Measurements from ENCODE around the gene TXNDC17.

The TXNDC17 gene

DNA sequence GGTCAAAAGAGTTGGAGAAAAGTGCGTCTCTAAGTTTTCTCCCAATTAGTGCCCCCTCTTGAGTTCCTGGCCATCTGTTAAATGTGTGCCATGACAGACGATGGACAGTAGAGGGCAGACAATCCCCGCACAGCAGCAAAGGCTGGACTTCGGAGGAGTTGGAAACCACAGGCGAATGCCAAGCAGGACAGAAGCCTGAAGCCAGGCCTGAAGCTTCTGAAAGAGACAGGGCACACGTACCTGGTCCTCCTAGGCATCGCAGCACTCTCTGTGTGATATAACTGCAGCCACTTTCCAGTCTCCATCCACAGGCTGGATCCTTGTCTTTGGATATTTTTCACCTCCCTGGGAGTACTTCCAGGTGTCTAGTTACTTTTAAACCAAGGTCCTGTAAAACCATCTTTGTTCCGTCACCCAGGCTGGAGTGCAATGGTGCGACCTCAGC, 25.2 kb downstream of the TXNDC17 start:
- DNase-seq, result no peak

DNA sequence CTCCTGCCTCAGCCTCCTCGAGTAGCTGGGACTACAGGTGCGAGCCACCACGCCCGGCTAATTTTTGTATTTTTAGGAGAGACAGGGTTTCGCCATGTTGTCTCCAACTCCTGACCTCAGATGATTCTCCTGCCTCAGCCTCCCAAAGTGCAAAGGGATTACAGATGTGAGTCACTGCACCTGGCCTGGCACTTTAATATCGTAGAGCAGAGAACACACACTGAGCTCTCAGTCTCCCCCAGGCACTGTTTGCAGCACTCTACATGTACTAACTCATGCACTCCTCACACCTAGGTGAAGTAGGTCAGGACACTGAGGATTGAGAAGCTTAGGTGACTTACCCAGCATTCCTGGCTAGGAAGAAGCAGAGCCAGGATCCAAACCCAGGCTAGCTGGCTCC, 25.7 kb downstream of the TXNDC17 start:
- DNase-seq, result no peak

DNA sequence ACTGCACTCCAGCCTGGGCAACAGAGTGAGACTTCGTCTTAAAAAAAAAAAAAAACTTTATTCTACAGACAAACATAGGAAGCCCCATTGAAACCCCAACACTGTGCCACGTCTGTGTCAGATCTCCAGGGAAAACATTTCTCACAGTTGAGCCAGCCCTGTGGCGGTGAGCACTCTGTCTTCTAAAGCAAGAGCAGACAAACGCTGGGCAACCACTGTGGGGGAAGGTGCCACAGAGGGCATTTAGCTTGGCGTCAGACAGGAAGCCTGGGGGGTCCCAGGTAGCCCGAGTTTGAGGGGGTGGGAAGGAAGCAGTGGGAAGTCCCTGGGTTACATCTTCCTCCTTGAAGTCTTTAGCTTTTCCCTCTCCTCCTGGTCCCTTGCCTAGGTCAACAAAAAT, 26.7 kb downstream of the TXNDC17 start:
- DNase-seq, result no peak

DNA sequence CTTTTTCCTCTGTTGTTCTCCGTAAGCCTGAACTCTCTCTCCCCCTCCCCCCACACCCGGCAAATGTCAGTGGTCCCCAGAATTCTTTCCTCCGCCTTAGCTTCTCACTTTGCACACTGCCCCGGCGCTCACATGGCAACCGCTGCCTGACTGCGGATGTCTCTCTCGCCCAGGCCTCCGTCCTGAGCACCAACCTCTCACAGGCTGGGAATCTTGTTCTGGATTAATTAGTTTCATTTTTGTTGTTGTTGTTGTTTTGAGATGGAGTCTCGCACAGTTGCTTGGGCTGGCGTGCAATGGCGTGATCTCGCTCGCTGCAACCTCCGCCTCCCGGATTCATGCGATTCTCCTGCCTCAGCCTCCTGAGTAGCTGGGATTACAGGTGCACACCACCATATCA, 27.4 kb downstream of the TXNDC17 start:
- DNase-seq, result no peak

DNA sequence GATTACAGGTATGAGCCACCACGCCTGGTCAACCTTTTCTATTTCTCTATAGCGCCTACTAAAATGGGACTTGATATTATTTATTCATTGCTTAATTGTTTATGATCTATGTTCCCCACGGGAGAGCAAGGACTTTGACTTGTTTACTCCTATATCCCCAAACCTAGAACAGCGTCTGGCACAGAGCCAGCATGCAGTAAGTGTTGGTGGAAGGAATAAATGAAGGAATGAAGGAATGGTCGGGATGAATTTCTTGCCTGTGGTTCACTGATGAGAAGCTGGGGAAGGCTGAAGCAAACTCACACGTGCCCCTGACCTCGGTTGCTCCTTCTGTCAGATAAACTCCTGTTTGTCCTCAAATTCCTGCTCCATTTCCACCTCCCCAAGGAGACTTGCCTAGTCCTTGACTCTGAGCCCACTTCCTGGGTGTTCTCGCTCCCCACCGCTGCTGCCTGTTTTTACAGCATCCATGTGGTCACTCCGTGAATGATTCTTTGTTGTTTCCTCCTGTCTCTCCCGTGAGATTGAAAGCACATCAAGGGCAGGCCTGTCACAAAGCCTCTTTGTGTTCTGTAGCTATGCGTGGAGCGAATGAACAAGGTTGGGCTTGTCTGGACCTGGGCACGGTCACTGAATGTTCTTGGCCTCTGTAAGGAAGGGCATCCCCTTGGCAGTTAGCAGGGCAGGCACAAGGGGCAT, 28.0 kb downstream of the TXNDC17 start:
- DNase-seq, result no peak

DNA sequence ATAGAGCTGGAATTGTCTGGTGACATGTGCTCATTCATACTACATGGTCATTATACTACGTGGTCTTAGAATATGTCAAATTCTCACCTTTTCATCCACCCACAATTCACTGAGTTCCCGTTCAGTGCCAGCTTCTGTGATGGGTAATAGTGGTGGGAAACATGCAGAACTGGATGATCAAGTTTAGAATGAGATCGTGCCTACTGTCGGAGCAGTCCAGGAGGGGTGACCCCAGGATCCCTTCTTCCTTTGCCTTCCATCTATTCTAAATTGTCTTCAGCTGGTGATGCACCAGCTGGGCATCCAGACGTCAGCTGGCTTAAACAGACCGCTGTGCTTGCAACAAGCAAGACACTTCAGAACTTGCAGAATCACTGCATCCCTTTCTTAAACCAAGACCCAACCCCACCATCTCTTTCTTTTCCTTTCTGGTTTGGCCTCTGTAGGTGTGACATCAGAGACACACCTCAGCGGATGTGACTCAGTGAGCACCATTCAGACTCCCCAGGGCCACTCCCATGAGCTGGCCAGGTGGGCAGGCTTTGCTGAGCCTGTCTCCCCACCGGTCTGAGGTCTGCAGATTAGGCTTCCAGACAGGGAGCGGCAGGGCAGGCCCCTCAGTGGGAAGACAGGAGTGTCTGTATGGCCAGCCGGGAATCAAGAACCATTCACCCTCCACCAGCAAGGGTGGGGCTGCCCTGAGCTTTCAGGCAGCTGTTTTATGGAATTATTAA, 28.8 kb downstream of the TXNDC17 start:
- no peak for DNase-seq

DNA sequence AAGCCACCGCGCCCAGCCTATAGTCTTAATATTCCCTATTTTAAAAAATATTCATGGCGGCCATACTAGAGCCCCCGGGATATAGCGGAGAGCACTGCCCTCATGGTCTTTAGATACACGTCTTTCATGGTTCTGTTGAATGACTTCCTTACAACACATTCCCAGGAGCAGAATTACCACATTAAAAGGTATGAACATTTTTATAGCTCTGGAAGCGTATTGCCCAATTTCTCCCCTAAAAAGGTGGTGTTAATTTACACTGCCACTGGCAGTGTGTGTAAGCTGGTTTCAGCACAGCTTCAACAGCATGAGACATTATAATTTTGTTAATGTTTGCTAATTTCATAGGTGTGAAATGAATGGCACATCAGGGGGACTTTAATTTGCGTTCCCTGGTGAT, 29.7 kb downstream of the TXNDC17 start:
- no peak for DNase-seq

DNA sequence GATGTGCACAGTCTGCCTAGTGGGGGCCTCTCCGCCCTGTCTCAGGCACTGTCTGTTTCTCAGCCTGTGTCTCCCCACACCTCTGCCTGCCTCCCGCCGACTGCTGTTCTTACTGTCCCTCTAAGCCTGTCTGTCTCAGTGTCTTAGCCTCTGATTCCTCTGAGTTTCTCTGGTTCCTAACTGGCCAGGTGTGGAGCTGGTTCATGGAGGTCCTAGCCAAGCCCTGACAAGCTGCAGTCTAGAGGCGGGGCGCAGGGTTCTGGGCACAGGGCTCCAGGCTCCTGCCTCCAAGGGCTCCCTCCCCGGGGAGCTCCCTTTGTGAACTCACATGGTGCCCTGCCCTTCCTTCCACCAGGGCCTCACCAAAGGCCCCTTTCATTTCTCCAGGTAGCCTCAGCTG, 30.1 kb downstream of the TXNDC17 start:
- no peak for DNase-seq

DNA sequence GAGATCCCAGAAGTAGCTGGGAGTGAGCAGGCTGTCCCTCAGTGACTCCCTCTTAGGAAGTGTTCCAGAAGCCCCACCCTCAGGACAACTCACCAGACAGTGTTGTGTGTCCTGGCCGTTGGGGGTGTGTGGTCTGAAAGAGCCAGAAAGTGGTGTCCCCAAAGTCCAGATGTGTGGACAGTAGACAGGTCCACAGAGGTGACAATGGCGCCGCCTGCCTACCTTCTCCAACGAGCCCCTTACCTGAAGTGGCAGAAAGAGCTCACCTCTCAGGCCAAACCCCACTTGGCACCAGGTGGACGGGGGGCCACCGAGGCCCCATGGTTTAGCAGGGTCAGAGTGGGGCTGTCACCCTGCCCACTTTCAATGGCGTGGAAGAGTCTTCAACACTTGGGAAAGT, 30.6 kb downstream of the TXNDC17 start:
- DNase-seq, result no peak

DNA sequence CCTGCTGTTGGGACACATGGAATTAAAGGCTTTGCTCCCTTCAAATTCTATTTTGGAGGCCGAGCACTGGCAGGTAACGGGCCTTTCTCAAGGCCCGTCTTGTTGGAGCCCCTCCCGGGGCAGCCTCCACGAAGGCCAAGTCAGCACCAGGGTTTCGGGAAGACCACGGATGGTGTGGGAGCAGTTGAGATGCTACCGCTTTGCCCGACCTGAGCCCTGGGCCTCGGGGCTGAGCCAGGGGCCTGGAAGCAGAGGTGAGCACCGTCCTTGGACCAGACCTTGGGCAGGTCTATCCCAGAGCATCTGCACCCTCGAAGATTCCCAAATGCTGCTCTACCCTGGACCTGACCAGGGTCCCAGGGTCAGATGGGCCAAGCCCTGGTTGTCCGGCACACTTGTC, 33.7 kb downstream of the TXNDC17 start:
- no peak for DNase-seq

DNA sequence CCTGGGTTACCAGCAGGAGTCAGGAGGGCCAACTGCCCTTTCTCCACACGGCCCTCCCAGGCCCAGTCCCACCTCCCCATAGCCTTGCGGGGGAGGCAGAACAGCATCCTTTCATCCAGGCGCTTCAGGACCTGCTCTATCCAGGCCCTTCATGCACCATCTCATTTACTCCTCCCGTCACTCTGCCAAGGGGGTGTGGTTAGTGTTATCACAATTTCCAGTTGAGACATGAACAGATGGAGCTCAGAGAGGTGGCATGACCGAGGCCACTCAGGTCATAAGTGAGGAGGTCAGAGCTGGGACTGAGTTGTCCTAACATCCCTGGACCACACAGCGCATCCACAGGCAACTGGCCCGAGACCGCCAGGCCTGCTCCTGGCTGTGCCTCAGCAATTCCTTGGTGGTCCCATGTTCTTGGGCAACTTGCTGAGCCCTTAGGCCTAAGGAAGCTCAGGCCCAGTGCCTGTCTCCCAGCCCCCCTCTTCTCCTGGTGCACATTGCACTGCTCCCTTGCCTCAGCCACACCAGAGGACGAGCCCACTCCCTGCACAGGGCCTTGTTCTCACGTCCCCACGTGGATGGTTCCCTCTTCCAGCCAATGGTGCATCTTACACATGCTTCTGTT, 34.5 kb downstream of the TXNDC17 start:
- no peak for DNase-seq

DNA sequence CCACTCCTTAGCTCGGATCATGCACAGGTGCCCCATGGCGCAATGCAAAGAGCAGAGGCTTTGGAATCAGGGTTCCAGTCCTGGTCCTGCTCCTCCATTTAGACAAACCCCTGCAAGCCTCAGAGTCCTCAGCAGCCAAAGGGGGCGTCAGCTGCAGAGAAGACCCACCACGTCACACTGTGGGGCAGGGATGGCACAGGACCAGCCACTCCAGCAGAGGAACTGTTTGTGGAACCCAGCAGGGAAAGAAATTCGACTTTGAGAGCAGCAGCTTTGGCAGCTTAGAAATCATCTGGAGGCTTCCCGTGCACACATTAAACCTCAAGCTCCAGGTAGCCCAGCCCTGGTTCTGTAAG, 35.9 kb downstream of the TXNDC17 start:
- DNase-seq, result no peak

DNA sequence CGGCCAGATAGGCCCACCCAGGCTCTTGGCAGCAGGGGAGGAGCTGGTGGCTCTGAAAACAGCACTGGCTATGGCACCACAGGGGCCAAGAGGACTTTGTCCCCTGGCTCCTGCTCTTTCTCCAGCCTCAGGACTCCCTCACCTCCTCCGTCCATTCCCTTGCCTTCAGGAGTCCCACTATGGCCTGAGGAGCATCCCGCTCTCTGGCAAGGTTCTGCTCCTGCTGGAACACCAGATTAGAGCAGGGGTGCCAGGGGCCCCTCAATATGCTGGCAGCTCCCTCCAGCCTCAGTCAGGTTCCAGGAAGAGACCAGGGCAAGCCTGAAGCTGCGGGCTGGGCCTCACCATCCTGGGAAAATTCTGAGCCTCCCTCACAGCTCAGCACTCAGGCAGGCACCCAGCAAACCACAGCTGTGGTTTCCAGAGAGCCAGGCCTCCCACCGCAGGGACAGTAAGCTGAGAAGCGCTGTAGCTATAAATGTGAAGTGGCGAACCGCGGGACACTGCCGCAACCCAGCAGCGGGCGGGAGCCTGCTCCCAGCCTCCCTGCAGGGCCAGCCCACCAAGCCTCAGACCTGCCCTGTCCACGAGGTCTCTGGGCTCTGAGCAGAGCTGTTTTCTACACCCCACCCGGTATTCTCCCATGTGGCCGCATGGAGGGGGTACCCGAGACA, 36.4 kb downstream of the TXNDC17 start:
- DNase-seq, result peak; percentile 45

DNA sequence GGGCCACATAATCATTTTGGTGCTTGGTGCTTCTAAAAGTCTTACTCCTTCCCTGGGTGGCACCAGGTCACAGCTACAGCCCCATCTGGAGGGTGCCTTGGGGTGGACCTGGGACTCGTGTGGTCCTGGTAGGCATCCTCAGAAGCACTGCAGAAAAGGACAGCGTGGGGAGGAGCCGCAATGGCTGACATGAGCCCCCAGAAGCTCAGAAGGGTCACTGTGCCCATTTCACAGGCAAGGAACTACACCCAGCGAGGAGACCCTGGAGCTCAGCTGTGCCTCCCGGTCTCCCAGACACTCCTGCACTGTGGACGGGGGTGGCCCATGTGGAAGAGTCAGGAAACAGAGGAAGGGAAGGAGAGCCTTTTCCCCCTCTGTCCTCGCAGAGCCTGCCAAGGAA, 37.1 kb downstream of the TXNDC17 start:
- no peak for DNase-seq

DNA sequence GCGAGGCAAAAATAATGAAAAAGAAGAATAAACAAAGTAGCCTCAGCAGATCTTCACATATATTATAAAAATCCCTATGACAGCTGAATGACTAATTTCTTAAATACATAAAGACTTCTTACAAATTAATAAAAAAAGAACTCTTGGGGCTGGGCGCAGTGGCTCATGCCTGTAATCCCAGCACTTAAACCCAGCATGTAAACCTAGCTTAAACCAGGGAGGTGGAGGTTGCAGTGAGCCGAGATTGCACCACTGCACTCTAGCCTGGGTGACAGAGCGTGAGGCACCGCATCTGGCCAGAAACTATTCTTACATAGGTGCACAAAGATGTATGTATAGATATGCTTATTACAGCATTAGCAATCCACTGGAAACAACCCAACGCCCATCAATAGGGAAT, 38.4 kb downstream of the TXNDC17 start:
- no peak for DNase-seq

DNA sequence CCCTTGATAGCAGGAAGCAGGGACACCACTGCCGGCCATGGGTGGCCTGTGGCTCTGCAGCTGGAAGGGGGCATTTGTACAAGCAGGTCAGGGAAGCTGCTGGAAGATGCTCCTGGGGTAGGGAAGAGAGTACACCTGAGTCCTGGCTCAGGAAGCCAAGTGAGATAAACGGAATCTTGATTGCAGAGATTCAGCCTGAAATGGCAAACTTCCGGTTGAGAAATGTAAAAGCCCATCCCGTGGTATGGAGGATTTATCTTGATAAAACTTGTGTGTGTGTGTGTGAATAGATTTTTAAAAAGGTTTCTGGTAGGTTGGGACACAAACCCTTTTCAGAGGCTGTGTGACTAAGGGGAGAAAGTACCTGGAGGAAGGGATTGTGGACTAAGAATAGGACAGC, 40.3 kb downstream of the TXNDC17 start:
- no peak for DNase-seq

DNA sequence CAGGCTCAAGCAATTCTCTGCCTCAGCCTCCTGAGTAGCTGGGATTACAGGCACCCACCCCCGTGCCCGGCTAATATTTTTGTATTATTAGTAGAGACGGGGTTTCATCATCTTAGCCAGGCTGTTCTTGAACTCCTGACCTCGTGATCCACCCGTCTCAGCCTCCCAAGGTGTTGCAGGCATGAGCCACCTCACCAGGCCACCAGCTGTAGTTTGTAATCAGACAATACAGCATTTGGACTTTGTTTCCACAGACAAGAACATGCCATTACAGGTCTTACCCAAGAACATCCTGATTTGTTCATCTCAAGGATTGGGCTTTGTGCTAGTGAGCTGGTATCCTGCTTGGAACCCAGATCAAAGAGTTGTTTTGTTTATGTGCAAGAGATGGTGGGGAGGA, 40.8 kb downstream of the TXNDC17 start:
- DNase-seq, result no peak

DNA sequence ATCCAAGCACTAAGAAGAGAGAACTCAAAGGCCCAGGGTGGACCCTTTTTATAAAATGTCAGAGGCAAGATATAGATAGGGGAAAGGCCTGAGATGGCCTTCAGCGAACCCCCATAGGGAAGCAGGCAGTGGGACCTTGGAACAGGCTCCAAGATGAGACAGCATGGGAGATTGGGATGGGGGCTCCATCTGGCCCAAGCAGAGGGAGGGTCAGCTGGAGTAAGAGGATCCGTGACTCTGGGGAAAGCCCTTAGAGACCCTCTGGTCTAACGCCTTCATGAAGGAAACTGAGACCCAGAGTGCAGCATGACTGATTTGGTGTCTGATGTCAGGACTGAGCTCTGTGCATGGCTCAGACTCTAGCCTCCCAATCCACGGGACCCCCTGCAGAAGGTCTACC, 41.5 kb downstream of the TXNDC17 start:
- no peak for DNase-seq

DNA sequence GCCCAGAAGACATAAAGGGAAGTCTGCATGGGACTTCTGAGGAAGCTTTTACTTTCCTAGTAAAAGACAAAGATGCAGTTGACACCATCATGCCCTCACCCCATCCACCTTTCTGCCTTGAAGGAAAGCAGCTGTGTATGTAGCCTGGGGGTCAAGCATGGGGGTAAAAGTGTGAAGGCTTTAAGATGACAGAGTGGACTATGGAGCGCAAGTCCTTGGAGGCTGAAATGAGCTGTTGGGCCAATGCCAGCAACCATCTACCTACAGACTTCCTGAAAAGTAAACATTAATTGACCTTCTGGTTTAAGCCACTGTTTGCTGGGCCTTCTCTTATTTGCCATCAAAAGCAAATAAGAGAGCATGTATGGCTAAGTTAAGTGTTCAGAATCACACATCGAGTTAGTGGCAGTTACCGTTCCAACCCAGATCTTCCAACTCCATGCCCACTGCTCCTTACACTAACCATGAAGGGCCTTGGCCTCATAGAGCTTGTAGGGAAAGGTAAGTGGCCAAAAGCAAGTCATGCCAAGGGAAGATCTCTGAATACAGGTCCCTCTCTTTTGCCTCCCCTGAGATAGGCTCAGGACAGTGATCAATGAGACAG, 42.3 kb downstream of the TXNDC17 start:
- no peak for DNase-seq

DNA sequence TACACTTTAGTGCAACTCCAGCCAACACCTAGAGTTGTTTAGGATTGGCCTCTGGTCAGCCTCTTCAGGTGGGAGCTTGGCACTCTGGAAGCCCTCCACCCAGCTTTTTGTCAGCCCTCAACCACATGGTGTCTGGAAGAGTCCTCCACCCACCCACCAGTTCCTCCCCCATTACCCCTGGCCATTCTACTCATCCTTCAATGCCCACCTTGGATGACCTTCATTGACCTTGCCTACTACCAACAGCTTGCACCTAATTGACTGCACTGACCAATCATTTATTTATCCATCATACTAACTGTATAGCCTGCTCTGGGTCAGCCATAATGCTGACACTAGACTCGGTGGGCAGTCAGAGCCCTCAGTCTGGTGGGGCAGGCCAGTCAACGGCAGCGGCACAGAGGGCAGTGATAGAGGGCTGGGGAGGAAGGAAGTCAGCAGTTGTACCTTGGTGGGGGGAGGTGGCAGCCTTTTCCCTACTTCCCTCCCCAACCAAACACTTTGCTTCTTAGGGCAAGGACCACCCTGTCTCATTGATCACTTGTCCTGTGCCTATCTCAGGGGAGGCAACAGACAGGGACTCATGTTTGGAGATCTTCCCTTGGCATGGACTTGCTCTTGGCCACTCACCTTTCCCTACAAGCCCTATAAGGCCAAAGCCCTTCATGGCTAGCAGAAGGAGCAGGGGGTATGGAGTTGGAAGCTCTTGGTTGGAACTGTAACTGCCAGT, 43.0 kb downstream of the TXNDC17 start:
- no peak for DNase-seq

DNA sequence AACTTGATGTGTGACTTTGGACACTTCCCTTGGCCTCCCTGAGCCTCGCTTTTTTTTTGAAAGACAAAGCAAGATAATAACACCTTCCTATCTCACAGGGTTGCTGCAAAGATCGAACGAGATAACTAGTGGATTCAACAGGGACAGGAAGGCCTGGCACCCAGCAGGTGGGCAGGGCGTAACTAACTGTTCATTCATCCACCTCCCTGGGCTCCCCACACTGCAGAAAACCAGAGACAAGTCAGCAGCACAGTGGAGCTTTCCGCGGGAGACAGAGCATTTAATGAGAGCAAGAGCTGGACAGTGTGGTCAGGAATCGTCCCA, 43.6 kb downstream of the TXNDC17 start:
- DNase-seq, result no peak

DNA sequence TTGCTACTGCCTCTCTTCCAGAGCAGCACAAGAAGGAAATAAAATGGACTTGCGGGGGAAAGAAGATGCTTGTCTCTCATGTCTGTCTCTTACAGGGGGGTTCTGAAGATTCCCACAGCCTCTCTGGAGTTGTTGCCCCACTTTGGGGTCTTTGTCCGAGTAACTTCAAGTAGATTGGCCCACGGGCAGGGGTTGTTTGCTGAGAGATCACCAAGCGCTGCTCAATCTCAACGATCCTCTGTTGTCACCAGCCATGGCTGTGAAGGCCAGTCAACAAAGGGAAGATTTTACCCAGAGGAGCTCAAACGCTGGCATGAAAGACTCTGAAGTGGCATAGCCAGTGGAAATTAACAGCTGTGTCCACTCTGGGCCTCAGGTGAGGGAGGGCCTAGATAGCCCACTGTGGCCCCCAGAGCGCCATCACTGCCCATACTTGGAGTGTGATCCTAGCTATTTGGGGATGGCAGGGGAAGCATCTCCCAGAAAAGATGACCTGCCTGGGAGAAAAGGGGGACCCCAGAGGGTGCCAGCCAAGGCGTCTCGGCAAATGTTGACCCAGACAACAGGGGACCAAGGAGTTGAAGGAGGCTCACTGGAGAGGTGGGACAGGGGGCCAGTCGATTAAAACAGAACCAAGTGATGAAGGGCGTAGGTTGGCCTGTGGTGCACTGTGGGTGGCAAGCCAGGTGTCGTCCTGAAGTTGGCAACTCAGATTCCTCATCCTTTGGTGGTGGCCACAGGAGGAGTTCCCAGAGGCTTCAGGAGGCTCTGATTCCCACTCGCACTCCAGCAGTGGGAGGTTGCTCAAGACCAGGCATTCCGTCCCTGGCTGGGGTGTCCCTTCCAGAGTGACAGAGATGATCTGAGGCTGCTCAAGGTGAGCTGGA, 44.3 kb downstream of the TXNDC17 start:
- no peak for DNase-seq

Data from NCI-H2107 (cell line).